Activated naive CD8-positive, alpha-beta T cell treated with anti-CD3 and anti-CD28 coated beads, Interleukin-2, amount 50 U/mL, for 24 hours (primary cell): ENCODE measurements around the gene PGAM2.
A peak's percentile ranks its signal among the peaks of the same experiment; 100 is the strongest.

Experiments used
- ATAC-seq: fragments of 150-1000 bp; cut with Tn5 transposase; one replicate; pipeline ENCODE4 v1.10.0; 2021
- DNase-seq: peaks from one replicate; pipeline ENCODE4 v3.0.0; 2021
- H3K27ac Mint-ChIP-seq: one replicate; pipeline ENCODE4 v1.8.0; 2021; ENCODE audit warnings: mild to moderate bottlenecking, mixed read lengths
- H3K27me3 Mint-ChIP-seq: one replicate; pipeline ENCODE4 v1.8.0; 2021; ENCODE audit warnings: mixed read lengths
- H3K36me3 Mint-ChIP-seq: one replicate; pipeline ENCODE4 v1.8.0; 2021; ENCODE audit warnings: low read depth, mixed read lengths
- H3K4me1 Mint-ChIP-seq: one replicate; pipeline ENCODE4 v1.8.0; 2021; ENCODE audit warnings: mixed read lengths
- H3K4me3 Mint-ChIP-seq: one replicate; pipeline ENCODE4 v1.8.0; 2021; ENCODE audit warnings: mild to moderate bottlenecking, moderate library complexity, mixed read lengths
- H3K9me3 Mint-ChIP-seq: one replicate; pipeline ENCODE4 v1.8.0; 2021; ENCODE audit warnings: mixed read lengths

Gene PGAM2

GRCh38 chr7:44067064-44067951, 1.9 kb upstream of the PGAM2 start:
- Mint-ChIP-seq H3K9me3 (no peaks in the 10 kb centered on the region), H3K27ac (no peak overlapping the region), H3K4me1 (peaks cover 23% of the 10 kb centered on the region), H3K27me3 (no peaks in the 10 kb centered on the region), H3K4me3 (no peak overlapping the region), H3K36me3 (peaks cover 17% of the 10 kb centered on the region)
- DNase-seq = no peak
- no peak for ATAC-seq

DNA sequence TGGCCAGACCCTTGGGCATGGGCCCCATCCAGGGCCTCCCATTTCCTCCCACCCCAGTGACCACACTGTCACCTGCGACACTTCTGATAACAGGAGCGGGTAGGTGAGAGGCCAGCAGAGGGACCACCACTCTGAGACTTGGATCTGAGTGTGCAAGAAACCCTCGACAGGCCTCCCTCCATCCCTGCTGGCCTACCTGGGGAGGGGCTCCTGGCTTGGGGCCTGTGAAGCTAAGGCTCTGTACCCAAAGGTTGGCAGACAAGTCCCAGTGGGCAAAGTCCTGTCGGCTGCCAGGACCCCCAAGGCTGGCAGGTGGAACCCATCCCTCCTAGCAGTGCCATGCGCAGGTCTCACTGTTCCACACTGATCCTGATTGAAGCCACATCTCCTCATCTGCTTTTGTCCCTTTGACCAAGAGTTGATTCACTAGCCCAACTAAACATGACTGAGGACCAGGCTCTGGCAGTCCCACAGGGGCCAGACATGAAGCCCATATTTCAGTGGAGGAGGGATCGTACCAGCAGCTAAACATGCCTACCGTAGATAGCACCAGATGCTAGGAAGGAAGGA, 1.2 kb upstream of the PGAM2 start:
- DNase-seq (no peak), ATAC-seq (no peak)
- Mint-ChIP-seq H3K4me1 (peaks cover 20% of the 10 kb centered on the region), H3K9me3 (no peaks in the 10 kb centered on the region), H3K36me3 (peaks cover 12% of the 10 kb centered on the region), H3K27ac (no peak overlapping the region), H3K4me3 (no peak overlapping the region), H3K27me3 (no peaks in the 10 kb centered on the region)

- H3K9me3 Mint-ChIP-seq = no peaks in the 10 kb centered on the region
- H3K4me3 Mint-ChIP-seq = no peak overlapping the region
- H3K4me1 Mint-ChIP-seq = peaks cover 20% of the 10 kb centered on the region
- no peaks in the 10 kb centered on the region for H3K27me3 Mint-ChIP-seq
- ATAC-seq (peak; percentile 2), DNase-seq (no peak)
- H3K27ac Mint-ChIP-seq = no peak overlapping the region
- peaks cover 9% of the 10 kb centered on the region for H3K36me3 Mint-ChIP-seq
These were observed 719 bp upstream of the PGAM2 start for GRCh38 chr7:44066111-44066460.

DNA sequence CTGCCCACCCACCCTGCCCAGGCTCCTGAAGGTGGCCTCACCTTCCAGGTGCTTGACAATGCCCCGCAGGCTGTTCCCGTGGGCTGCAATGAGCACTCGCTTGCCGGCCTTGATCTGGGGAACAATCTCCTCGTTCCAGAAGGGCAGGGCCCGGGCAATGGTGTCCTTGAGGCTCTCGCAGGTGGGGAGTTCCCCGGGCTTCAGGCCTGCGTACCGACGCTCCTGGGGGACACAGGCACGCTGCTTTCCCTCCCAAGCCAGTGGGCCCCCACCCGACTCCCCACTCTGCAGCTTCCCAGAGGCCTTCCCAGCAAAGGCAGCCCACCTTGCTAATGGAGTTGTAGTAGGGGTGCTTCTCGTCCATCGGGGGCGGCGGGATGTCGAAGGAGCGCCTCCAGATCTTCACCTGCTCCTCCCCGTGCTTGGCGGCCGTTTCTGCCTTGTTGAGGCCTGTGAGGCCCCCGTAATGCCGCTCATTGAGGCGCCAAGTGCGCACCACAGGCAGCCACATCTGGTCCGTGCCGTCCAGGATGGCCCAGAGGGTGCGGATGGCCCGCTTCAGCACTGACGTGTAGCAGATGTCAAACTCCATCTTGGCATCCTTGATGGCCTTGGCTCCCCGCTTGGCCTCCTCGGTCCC, 456 bp downstream of the PGAM2 start:
- Mint-ChIP-seq H3K9me3 (no peaks in the 10 kb centered on the region), H3K27me3 (no peaks in the 10 kb centered on the region), H3K4me3 (no peak overlapping the region), H3K27ac (no peak overlapping the region), H3K36me3 (peaks cover 12% of the 10 kb centered on the region), H3K4me1 (peaks cover 22% of the 10 kb centered on the region)
- DNase-seq (no peak), ATAC-seq (peak; percentile 9)

DNA sequence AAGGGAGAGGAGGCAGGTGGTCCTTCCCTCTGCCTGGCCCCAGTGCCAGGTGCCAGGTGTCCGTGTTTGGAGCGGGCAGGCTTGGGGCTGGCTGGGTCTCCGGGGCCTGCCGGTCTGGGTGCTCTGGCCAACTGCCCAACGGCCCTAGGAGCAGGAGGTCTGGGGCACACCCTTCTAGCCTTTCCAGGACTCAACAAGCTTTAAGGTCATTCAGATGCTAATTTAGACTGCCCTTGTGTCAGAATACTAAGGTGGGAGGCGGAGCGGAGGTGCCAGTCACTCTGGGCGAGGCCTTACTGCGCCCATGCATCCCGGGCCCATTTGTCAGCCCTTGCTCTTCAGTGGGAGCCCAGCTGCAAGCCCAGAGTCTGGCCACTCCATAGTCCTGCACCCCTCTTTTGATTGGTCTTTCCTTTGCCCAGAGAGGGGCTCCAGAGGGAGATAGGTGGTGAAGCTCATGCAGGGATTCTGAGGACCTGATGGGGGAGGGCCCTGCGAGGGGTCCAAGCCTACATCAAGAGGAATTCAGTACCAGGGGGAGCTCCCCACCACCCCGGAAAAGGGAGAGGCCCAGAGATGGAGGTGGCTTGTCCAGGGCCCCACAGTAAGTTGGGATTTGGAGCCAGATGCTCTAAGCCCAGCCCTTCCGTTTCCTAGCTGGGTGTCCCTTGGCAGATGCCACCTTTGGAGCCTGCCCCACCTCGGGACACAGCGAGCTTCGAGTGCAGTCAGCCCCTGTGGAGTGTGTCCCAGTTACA, 1.3 kb downstream of the PGAM2 start:
- H3K9me3 Mint-ChIP-seq = no peaks in the 10 kb centered on the region
- H3K27me3 Mint-ChIP-seq = no peaks in the 10 kb centered on the region
- H3K27ac Mint-ChIP-seq = no peak overlapping the region
- ATAC-seq (no peak), DNase-seq (no peak)
- H3K4me1 Mint-ChIP-seq = peaks cover 24% of the 10 kb centered on the region
- peaks cover 11% of the 10 kb centered on the region for H3K36me3 Mint-ChIP-seq
- no peak overlapping the region for H3K4me3 Mint-ChIP-seq

GRCh38 chr7:44063547-44063893, 1.8 kb downstream of the PGAM2 start:
- no peak for DNase-seq
- peaks cover 13% of the 10 kb centered on the region for H3K36me3 Mint-ChIP-seq
- H3K9me3 Mint-ChIP-seq = no peaks in the 10 kb centered on the region
- no peak overlapping the region for H3K27ac Mint-ChIP-seq
- H3K4me3 Mint-ChIP-seq = no peak overlapping the region
- ATAC-seq = no peak
- H3K27me3 Mint-ChIP-seq = no peaks in the 10 kb centered on the region
- H3K4me1 Mint-ChIP-seq = peaks cover 26% of the 10 kb centered on the region

DNA sequence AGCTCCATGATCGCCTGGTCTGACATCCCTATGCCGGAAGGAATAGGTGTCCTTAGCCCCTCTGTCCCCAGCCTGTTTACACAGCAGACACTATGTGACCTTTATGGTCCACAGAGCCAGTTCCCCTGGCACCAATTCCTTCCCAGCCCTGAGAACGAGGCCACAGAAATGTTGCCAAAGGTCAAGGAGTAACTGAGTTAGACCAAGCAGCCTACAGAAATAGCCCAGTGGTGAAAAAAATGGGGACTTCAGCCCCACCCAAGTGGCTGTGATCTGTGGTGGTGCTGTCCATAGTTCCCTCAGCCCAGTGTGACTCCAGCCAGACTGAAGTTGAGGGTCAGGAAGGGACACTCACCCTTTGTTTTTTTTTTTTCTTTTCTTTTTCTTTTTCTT, 2.5 kb downstream of the PGAM2 start:
- H3K27ac Mint-ChIP-seq = no peak overlapping the region
- no peak overlapping the region for H3K4me3 Mint-ChIP-seq
- no peaks in the 10 kb centered on the region for H3K27me3 Mint-ChIP-seq
- no peak for ATAC-seq
- H3K36me3 Mint-ChIP-seq = peaks cover 17% of the 10 kb centered on the region
- H3K9me3 Mint-ChIP-seq = no peaks in the 10 kb centered on the region
- DNase-seq = no peak
- peaks cover 32% of the 10 kb centered on the region for H3K4me1 Mint-ChIP-seq

DNA sequence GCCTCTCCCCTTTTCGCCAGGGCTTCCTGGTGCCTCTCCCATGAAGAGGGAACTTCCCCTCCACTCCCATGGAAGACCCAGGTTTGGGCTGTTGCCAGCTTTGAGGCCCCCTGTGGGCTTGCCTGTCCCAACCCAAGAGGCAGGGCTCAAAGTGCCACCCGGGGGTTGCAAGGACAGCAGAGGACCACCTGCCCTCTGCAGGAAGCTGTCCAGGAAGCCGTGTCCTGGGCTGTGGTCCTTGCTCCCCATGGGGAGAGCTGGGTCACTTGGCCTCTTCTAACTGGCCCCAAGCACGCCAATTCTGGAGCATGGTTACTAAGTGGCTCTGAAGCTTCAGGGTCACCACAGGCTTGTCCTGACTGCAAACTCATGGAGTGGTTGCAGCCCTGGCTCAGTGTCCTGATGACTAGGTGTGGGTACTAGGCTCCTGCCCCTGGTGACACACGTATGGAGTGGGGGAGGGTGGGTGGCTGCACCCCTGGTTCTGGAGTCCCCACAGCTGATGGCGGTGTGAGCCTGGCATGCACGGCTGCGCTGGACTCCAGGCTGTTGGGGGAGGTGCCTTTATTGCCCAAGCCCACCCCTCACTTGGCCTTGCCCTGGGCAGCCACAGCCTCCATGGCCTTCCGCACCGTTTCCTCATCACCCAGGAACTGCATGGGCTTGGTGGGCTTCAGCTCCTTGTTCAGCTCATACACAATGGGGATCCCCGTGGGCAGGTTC, 3.0 kb downstream of the PGAM2 start:
- Mint-ChIP-seq H3K4me1 (peaks cover 35% of the 10 kb centered on the region), H3K27ac (no peak overlapping the region), H3K27me3 (no peaks in the 10 kb centered on the region), H3K4me3 (no peak overlapping the region), H3K36me3 (peaks cover 22% of the 10 kb centered on the region), H3K9me3 (no peaks in the 10 kb centered on the region)
- ATAC-seq (no peak), DNase-seq (no peak)

GRCh38 chr7:44061645-44062179, 3.7 kb downstream of the PGAM2 start:
- H3K4me1 Mint-ChIP-seq = peaks cover 31% of the 10 kb centered on the region
- no peak overlapping the region for H3K27ac Mint-ChIP-seq
- H3K9me3 Mint-ChIP-seq = no peaks in the 10 kb centered on the region
- no peak for ATAC-seq
- no peak overlapping the region for H3K4me3 Mint-ChIP-seq
- DNase-seq = no peak
- peaks cover 24% of the 10 kb centered on the region for H3K36me3 Mint-ChIP-seq
- H3K27me3 Mint-ChIP-seq = no peaks in the 10 kb centered on the region

GRCh38 chr7:44060948-44061644, 4.3 kb downstream of the PGAM2 start:
- ATAC-seq = no peak

GRCh38 chr7:44060091-44060947, 5.0 kb downstream of the PGAM2 start:
- Mint-ChIP-seq H3K27me3 (no peaks in the 10 kb centered on the region), H3K4me1 (peaks cover 31% of the 10 kb centered on the region), H3K9me3 (no peaks in the 10 kb centered on the region), H3K4me3 (no peak overlapping the region), H3K27ac (no peak overlapping the region), H3K36me3 (peaks cover 36% of the 10 kb centered on the region)
- DNase-seq = no peak
- no peak for ATAC-seq

More at GRCh38 chr7:44060948-44061644, 4.3 kb downstream of the PGAM2 start:
- H3K36me3 Mint-ChIP-seq = peaks cover 29% of the 10 kb centered on the region
- no peak overlapping the region for H3K4me3 Mint-ChIP-seq
- H3K9me3 Mint-ChIP-seq = no peaks in the 10 kb centered on the region
- no peaks in the 10 kb centered on the region for H3K27me3 Mint-ChIP-seq
- H3K27ac Mint-ChIP-seq = no peak overlapping the region
- H3K4me1 Mint-ChIP-seq = peaks cover 30% of the 10 kb centered on the region
- no peak for DNase-seq

DNA sequence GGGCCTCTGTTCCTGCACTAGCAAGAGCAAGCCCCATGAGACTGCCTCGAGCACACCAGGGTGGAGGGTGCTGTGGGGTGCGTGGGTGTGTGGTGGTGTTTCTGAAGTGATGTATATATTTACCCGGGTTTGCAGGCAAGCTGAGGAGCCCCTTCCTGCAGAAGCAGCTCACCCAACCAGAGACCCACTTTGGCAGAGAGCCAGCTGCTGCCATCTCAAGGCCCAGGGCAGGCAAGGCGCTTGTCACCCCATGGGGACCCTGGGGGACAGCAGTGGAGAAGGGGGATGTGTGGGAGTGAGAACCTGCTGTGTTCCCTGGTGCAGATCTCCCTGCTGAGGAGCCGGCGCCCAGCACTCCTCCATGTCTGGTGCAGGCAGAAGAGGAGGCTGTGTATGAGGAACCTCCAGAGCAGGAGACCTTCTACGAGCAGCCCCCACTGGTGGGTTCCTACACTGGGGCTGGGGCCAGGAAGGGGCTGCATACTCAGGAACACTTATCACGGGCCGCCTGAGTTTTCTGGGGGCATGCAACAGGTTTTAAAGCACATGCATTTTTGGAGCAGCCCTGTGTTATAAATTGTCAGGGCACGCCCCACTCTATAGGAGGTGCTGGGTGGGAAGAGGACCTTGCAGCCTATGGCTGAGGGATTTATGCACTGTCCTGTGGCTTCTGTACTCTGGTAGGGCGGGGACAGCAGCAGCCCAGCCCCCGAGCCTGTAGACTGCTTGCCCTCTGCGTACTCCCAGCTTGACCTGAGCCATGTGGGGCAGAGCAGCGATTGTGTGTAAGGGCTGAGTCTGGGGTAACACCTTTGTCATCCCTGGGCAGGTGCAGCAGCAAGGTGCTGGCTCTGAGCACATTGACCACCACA, 5.9 kb downstream of the PGAM2 start:
- ATAC-seq (peak; percentile 60), DNase-seq (no peak)
- H3K27me3 Mint-ChIP-seq = no peaks in the 10 kb centered on the region
- peak overlapping the region; percentile 76 for H3K27ac Mint-ChIP-seq
- peaks cover 41% of the 10 kb centered on the region for H3K36me3 Mint-ChIP-seq
- peaks cover 35% of the 10 kb centered on the region for H3K4me1 Mint-ChIP-seq
- H3K4me3 Mint-ChIP-seq = no peak overlapping the region
- H3K9me3 Mint-ChIP-seq = no peaks in the 10 kb centered on the region
